Epithelial cell of esophagus (primary cell): ENCODE data around the gene SAAL1.

Experiments used
- DNase-seq: peaks from one replicate; pipeline ENCODE4 v3.0.0; 2010; ENCODE audit warnings: low read depth
- H3K4me3 ChIP-seq: 2 replicates; pipeline ENCODE4 v1.5.1; 2011; ENCODE audit warnings: mild to moderate bottlenecking, low read length, control low read depth
- CTCF ChIP-seq: IDR thresholded peaks from 2 replicates; pipeline ENCODE4 v1.5.1; 2011; ENCODE audit warnings: low read depth, mild to moderate bottlenecking, low read length, control low read depth, inconsistent platforms; ENCODE audit not compliant: insufficient read depth; ENCODE audit errors: missing control alignments

SAAL1 gene

GRCh38 chr11:18054511-18055103 lies 51.3 kb downstream of the SAAL1 start:
- no peak overlapping the region for H3K4me3 ChIP-seq
- no peak for DNase-seq
- TF ChIP-seq CTCF = no peak

- TF ChIP-seq CTCF = no peak
- H3K4me3 ChIP-seq = no peak overlapping the region
- DNase-seq = no peak
Observed at GRCh38 chr11:18050848-18051247, 55.0 kb downstream of the SAAL1 start.

GRCh38 chr11:18046116-18046777 lies 59.6 kb downstream of the SAAL1 start, which contains the start of gene TPH1:
Gene TPH1, minus strand, starts transcription at chr11:18046269. Its CDS starts 5,507 bp downstream, at chr11:18040762.
- H3K4me3 ChIP-seq = no peak within 1 kb of the TSS
- TF ChIP-seq CTCF = no peak
- peak; percentile 60 for DNase-seq

GRCh38 chr11:18036456-18036855 lies 69.4 kb downstream of the SAAL1 start:
- no peak for TF ChIP-seq CTCF
- no peak for DNase-seq
- no peak overlapping the region for H3K4me3 ChIP-seq
